RWPE2 (cell line): Measurements from ENCODE around the gene FETUB.

Experiments used
- ATAC-seq: fragments of 200-7000 bp; cut with Tn5 transposase; 3 replicates; pipeline ENCODE4 v1.9.1; 2021; ENCODE audit warnings: low read depth
- DNase-seq: peaks from one replicate; pipeline ENCODE4 v3.0.0-alpha.2; 2020; ENCODE audit warnings: low spot score
- H3K27ac ChIP-seq: fragments of 450-650 bp; 2 replicates; pipeline ENCODE4 v1.5.1; 2017; ENCODE audit warnings: mild to moderate bottlenecking; ENCODE audit not compliant: poor library complexity, severe bottlenecking
- H3K27me3 ChIP-seq: fragments of 250-450 bp; sonication (Bioruptor Pico); 2 replicates; pipeline ENCODE4 v1.5.1; 2021; ENCODE audit warnings: mild to moderate bottlenecking, moderate library complexity; ENCODE audit not compliant: insufficient read depth, poor library complexity, severe bottlenecking
- H3K36me3 ChIP-seq: fragments of 250-450 bp; sonication (Bioruptor Pico); 2 replicates; pipeline ENCODE4 v1.5.1; 2020; ENCODE audit warnings: low read depth, mild to moderate bottlenecking, moderate library complexity
- H3K4me1 ChIP-seq: fragments of 250-450 bp; sonication (Bioruptor Pico); 2 replicates; pipeline ENCODE4 v1.5.1; 2021; ENCODE audit warnings: mild to moderate bottlenecking, moderate library complexity; ENCODE audit not compliant: insufficient read depth, poor library complexity, severe bottlenecking
- H3K4me3 ChIP-seq: fragments of 250-450 bp; sonication (Bioruptor Pico); 2 replicates; pipeline ENCODE4 v1.5.1; 2021; ENCODE audit warnings: mild to moderate bottlenecking, moderate library complexity; ENCODE audit not compliant: severe bottlenecking
- H3K9me3 ChIP-seq: fragments of 250-450 bp; sonication (Bioruptor Pico); 2 replicates; pipeline ENCODE4 v1.5.1; 2021; ENCODE audit warnings: mild to moderate bottlenecking, moderate library complexity; ENCODE audit not compliant: severe bottlenecking
- TF ChIP-seq, protein P1 (sequence below): fragments of 450-650 bp; IDR thresholded peaks from one replicate; pipeline ENCODE4 v1.5.1; 2017; ENCODE audit warnings: mild to moderate bottlenecking, moderate library complexity; ENCODE audit not compliant: poor library complexity, severe bottlenecking

Gene FETUB

DNA sequence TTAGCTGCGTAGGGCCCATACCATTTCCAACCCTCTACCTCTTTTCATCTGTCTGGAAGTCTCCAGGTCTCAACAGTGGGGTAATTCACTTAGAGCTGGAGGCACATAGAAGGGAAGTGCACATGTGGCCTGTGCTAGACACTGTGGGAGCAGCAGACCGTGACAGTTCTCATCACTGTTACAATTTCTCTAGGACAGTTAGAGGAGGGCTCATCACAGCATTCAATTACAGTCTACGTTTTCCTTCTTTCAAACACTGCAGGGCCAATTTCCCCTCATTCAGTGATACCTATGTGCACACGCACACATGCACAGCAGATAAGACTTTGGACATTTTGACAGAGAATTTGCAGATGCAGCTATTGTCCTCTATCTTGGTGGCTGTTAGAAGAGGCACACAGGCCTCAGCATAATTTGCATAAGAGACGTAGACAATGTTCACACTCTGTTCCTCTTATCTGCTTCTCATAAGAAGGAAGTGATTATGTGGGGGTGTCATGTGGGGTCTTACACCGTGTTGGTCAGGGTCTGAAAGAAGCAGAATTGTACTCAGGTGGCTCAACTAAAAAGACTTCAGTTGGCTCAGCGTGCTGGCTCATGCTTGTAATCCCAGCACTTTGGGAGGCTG lies 13.0 kb downstream of the FETUB start:
- Histone ChIP-seq H3K36me3 (no peaks in the 10 kb centered on the region), H3K4me1 (no peaks in the 10 kb centered on the region), H3K9me3 (no peaks in the 10 kb centered on the region), H3K27me3 (no peaks in the 10 kb centered on the region), H3K4me3 (no peak overlapping the region), H3K27ac (no peak overlapping the region)
- DNase-seq (no peak), ATAC-seq (no peak)
- TF ChIP-seq, protein P1, sequence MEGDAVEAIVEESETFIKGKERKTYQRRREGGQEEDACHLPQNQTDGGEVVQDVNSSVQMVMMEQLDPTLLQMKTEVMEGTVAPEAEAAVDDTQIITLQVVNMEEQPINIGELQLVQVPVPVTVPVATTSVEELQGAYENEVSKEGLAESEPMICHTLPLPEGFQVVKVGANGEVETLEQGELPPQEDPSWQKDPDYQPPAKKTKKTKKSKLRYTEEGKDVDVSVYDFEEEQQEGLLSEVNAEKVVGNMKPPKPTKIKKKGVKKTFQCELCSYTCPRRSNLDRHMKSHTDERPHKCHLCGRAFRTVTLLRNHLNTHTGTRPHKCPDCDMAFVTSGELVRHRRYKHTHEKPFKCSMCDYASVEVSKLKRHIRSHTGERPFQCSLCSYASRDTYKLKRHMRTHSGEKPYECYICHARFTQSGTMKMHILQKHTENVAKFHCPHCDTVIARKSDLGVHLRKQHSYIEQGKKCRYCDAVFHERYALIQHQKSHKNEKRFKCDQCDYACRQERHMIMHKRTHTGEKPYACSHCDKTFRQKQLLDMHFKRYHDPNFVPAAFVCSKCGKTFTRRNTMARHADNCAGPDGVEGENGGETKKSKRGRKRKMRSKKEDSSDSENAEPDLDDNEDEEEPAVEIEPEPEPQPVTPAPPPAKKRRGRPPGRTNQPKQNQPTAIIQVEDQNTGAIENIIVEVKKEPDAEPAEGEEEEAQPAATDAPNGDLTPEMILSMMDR, result no peak

DNA sequence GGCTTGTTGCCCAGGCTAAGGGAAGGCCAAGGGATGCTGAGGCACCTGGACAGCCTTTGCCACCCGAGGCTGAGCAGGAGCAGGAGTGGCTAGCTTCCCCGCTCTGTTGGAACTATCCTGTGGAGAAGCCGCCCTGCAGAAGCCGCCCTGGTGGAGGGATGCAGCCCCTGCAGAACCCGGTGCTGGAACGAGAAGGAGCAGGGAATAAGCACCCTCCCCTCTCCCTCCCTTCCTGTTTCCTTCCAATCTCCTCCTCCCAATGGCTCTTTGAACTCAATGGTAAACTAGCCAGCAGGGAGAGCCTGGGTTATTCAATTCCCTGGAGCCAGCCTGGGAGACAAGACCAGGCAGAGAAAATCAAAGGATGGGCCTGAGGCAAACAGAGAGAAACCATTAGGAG lies 13.8 kb downstream of the FETUB start:
- Histone ChIP-seq H3K27me3 (no peaks in the 10 kb centered on the region), H3K36me3 (no peaks in the 10 kb centered on the region)
- TF ChIP-seq, protein P1, result no peak

DNA sequence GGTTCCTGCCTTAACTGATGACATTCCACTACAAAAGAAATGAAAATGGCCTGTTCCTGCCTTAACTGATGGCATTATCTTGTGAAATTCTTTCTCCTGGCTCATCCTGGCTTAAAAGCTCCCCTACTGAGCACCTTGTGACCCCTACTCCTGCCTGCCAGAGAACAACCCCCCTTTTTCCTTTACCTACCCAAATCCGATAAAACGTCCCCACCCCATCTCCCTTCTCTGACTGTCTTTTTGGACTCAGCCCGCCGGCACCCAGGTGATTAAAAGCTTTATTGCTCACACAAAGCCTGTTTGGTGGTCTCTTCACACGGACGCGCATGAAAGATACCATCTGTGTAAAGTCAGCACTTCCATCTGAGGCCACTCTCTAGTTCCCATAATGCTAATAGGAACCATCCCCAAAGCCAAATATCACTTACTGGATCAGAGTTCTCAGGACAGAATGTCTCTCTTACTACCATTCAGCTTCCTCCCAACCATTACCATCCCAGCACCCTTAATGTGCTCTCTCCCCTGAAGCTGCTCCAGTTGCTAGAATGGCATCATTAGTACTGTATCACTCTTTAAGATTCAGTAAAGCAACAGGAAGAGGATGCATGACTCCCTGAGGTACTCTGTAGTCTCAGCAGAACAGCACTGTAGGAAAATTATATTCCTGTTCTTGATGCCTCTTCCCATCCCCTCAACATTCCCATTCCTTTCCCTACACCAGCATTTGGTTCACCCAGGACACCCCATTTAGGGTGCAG lies 23.3 kb downstream of the FETUB start:
- no peaks in the 10 kb centered on the region for H3K36me3 ChIP-seq
- DNase-seq, result no peak
- no peaks in the 10 kb centered on the region for H3K9me3 ChIP-seq
- no peaks in the 10 kb centered on the region for H3K27me3 ChIP-seq
- no peak for ATAC-seq
- H3K27ac ChIP-seq, result no peak overlapping the region
- TF ChIP-seq, protein P1, result no peak
- H3K4me1 ChIP-seq, result no peaks in the 10 kb centered on the region
- no peak overlapping the region for H3K4me3 ChIP-seq

More for the DNA sequence above, 13.8 kb downstream of the FETUB start:
- no peak; the same call in 2 of the 3 replicates for ATAC-seq
- no peak for DNase-seq
- Histone ChIP-seq H3K27ac (no peak overlapping the region), H3K4me1 (no peaks in the 10 kb centered on the region), H3K9me3 (no peaks in the 10 kb centered on the region), H3K4me3 (no peak overlapping the region)

GRCh38 chr3:186664119-186664495 lies 23.9 kb downstream of the FETUB start:
- Histone ChIP-seq H3K9me3 (no peaks in the 10 kb centered on the region), H3K4me3 (no peak overlapping the region), H3K4me1 (peaks cover 4% of the 10 kb centered on the region), H3K36me3 (no peaks in the 10 kb centered on the region), H3K27me3 (no peaks in the 10 kb centered on the region), H3K27ac (no peak overlapping the region)
- TF ChIP-seq, protein P1, result no peak
- DNase-seq, result no peak
- ATAC-seq, result no peak

- no peak overlapping the region for H3K27ac ChIP-seq
- TF ChIP-seq, protein P1, result no peak
- H3K36me3 ChIP-seq, result no peaks in the 10 kb centered on the region
- H3K27me3 ChIP-seq, result no peaks in the 10 kb centered on the region
- ATAC-seq (no peak), DNase-seq (no peak)
- H3K4me3 ChIP-seq, result no peak overlapping the region
- peaks cover 7% of the 10 kb centered on the region for H3K4me1 ChIP-seq
- no peaks in the 10 kb centered on the region for H3K9me3 ChIP-seq
Observed at GRCh38 chr3:186664506-186664905, 24.3 kb downstream of the FETUB start.
